Activated naive CD8-positive, alpha-beta T cell (primary cell): Measurements from ENCODE around the gene CCR2.
"Not testable (repeated sequence)": the region's sequence is repeated elsewhere in the genome, so short reads cannot be mapped to it uniquely, and the experiment has no call there.

Experiments
- H3K27ac Mint-ChIP-seq: one replicate; pipeline ENCODE4 v1.8.0; 2021; ENCODE audit warnings: mixed read lengths
- H3K27me3 Mint-ChIP-seq: one replicate; pipeline ENCODE4 v1.8.0; 2021; ENCODE audit warnings: mixed read lengths
- H3K36me3 Mint-ChIP-seq: one replicate; pipeline ENCODE4 v1.8.0; 2021; ENCODE audit warnings: mixed read lengths
- H3K4me1 Mint-ChIP-seq: one replicate; pipeline ENCODE4 v1.8.0; 2021; ENCODE audit warnings: low read depth, mixed read lengths
- H3K4me3 Mint-ChIP-seq: one replicate; pipeline ENCODE4 v1.8.0; 2021; ENCODE audit warnings: mild to moderate bottlenecking, mixed read lengths
- H3K9me3 Mint-ChIP-seq: one replicate; pipeline ENCODE4 v1.8.0; 2021; ENCODE audit warnings: low read depth, mixed read lengths

Gene CCR2

GRCh38 chr3:46380471-46381221 lies 26.7 kb downstream of the CCR2 start:
- H3K27ac Mint-ChIP-seq = no peak overlapping the region
- H3K27me3 Mint-ChIP-seq = no peaks in the 10 kb centered on the region
- H3K36me3 Mint-ChIP-seq = no peaks in the 10 kb centered on the region
- peaks cover 30% of the 10 kb centered on the region for H3K4me1 Mint-ChIP-seq
- H3K4me3 Mint-ChIP-seq = no peak overlapping the region
- H3K9me3 Mint-ChIP-seq = no peaks in the 10 kb centered on the region

DNA sequence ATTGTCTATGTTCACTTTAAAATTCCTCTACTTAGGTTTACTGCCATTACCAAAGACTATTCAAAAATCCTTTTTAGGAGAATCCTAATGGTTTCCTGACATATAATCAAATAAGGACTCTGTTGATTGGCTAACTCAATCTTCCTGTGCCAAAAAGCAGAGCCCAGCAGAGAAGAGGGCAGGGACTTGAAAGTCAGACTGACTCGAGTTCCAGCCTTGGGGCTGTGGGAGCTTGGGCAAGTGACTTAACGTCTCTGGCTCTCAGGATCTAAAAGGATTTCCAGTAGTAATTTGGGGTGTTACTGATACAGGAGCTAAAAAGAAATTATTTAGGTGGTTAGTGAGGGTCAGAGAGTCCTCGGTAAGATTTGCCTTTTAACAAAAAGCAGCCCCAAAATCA lies 27.7 kb downstream of the CCR2 start:
- Mint-ChIP-seq H3K4me3 (no peak overlapping the region), H3K4me1 (peaks cover 23% of the 10 kb centered on the region), H3K36me3 (no peaks in the 10 kb centered on the region), H3K27me3 (no peaks in the 10 kb centered on the region), H3K27ac (no peak overlapping the region), H3K9me3 (no peaks in the 10 kb centered on the region)

DNA sequence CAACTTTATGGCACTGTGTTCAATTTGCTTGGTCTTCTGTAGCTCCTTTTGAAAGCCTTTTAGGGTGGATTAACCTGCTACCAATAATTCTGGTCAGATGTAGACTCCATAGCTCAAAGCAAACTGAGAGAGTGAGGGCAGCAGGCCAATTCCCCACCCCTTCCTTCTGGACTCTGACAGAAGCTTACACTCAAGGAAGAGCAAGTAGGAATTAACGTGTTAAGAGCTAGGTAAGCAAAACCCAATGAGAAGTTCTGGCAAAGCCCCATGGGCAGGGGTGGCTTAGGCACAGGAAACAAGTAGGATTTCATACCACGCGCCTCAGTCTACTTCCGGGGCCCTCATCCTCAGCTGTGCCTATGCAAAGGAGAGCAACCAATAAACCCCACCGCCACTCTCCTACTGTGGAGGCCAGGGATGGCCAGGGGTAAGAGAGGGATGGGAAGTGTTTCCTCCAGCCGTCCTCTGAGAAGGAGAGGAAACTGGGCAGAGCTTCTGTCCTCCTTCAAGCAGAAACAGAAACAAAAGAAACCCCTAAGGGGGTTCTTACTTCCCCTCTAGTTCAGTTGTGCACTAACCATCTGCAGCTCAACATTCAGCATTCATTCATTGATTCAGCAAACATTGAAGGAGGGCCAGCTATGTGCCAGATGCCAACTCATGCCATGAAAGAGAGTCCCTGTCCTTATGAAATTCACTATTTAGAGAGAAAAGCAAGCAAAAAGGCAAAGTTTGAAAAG lies 29.5 kb downstream of the CCR2 start:
- H3K4me3 Mint-ChIP-seq = no peak overlapping the region
- H3K9me3 Mint-ChIP-seq = no peaks in the 10 kb centered on the region
- peaks cover 22% of the 10 kb centered on the region for H3K4me1 Mint-ChIP-seq
- peak overlapping the region; percentile 47 for H3K27ac Mint-ChIP-seq
- H3K27me3 Mint-ChIP-seq = no peaks in the 10 kb centered on the region
- H3K36me3 Mint-ChIP-seq = no peaks in the 10 kb centered on the region

DNA sequence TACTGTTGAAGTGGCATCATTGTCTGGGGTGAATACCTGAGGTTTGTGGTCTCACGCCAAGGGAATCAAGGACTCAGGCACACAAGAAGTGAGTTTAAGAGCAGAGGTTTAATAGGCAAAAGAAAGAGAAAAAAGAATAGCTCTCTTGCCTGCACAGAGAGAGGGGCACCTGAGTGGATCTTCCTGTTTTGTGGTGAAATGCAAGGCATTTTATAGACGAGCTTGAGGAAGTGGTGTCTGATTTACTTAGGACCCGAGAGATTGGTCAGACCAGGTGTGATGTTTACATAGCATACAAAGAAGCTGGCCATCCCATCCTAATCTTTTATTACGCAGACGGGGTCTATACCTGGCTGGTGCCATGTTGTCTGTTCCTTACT lies 30.0 kb downstream of the CCR2 start:
- H3K4me3 Mint-ChIP-seq = no peak overlapping the region
- no peak overlapping the region for H3K27ac Mint-ChIP-seq
- H3K4me1 Mint-ChIP-seq = peaks cover 22% of the 10 kb centered on the region
- no peaks in the 10 kb centered on the region for H3K27me3 Mint-ChIP-seq
- H3K9me3 Mint-ChIP-seq = no peaks in the 10 kb centered on the region
- no peaks in the 10 kb centered on the region for H3K36me3 Mint-ChIP-seq

GRCh38 chr3:46386205-46386604 lies 32.3 kb downstream of the CCR2 start:
- Mint-ChIP-seq H3K27me3 (no peaks in the 10 kb centered on the region), H3K9me3 (no peaks in the 10 kb centered on the region), H3K4me3 (no peak overlapping the region), H3K36me3 (no peaks in the 10 kb centered on the region), H3K4me1 (peaks cover 13% of the 10 kb centered on the region), H3K27ac (no peak overlapping the region)

- not testable (repeated sequence) for H3K36me3 Mint-ChIP-seq, H3K9me3 Mint-ChIP-seq, H3K27me3 Mint-ChIP-seq, H3K27ac Mint-ChIP-seq, H3K4me3 Mint-ChIP-seq, H3K4me1 Mint-ChIP-seq
Measured at GRCh38 chr3:46388847-46389246, 34.9 kb downstream of the CCR2 start.

- Mint-ChIP-seq H3K27me3 (no peaks in the 10 kb centered on the region), H3K4me3 (no peak overlapping the region), H3K4me1 (no peaks in the 10 kb centered on the region), H3K9me3 (no peaks in the 10 kb centered on the region), H3K36me3 (no peaks in the 10 kb centered on the region), H3K27ac (no peak overlapping the region)
Measured at GRCh38 chr3:46389306-46389705, 35.4 kb downstream of the CCR2 start.

- H3K27ac Mint-ChIP-seq, H3K27me3 Mint-ChIP-seq, H3K4me1 Mint-ChIP-seq, H3K36me3 Mint-ChIP-seq, H3K4me3 Mint-ChIP-seq, H3K9me3 Mint-ChIP-seq: not testable (repeated sequence)
Measured at GRCh38 chr3:46391526-46391925, 37.6 kb downstream of the CCR2 start.

DNA sequence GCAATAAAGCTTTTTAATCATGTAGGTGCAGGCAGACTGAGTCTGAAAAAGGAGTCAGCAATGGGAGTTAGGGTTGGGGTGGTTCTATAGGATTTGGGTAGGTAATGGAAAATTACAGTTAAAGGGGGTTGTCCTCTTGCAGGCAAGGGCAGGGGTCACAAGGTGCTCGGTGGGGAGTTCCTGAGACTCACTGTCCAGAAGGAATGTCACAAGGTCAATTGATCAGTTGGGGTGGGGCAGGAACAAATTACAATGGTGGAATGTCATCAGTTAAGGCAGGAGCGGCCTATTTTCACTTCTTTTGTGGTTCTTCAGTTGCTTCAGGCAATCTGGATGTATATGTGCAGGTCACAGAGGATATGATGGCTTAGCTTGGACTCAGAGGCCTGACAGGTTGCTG lies 39.1 kb downstream of the CCR2 start:
- no peaks in the 10 kb centered on the region for H3K9me3 Mint-ChIP-seq
- H3K4me3 Mint-ChIP-seq = no peak overlapping the region
- H3K27me3 Mint-ChIP-seq = no peaks in the 10 kb centered on the region

GRCh38 chr3:46393554-46394434 lies 39.9 kb downstream of the CCR2 start:
- no peaks in the 10 kb centered on the region for H3K27me3 Mint-ChIP-seq
- H3K9me3 Mint-ChIP-seq = no peaks in the 10 kb centered on the region
- H3K36me3 Mint-ChIP-seq = no peaks in the 10 kb centered on the region
- H3K4me3 Mint-ChIP-seq = no peak overlapping the region
- H3K27ac Mint-ChIP-seq = no peak overlapping the region
- no peaks in the 10 kb centered on the region for H3K4me1 Mint-ChIP-seq

More for the DNA sequence above, 39.1 kb downstream of the CCR2 start:
- H3K27ac Mint-ChIP-seq = no peak overlapping the region
- no peaks in the 10 kb centered on the region for H3K4me1 Mint-ChIP-seq
- no peaks in the 10 kb centered on the region for H3K36me3 Mint-ChIP-seq

GRCh38 chr3:46395210-46395661 lies 41.3 kb downstream of the CCR2 start:
- H3K27ac Mint-ChIP-seq = no peak overlapping the region

DNA sequence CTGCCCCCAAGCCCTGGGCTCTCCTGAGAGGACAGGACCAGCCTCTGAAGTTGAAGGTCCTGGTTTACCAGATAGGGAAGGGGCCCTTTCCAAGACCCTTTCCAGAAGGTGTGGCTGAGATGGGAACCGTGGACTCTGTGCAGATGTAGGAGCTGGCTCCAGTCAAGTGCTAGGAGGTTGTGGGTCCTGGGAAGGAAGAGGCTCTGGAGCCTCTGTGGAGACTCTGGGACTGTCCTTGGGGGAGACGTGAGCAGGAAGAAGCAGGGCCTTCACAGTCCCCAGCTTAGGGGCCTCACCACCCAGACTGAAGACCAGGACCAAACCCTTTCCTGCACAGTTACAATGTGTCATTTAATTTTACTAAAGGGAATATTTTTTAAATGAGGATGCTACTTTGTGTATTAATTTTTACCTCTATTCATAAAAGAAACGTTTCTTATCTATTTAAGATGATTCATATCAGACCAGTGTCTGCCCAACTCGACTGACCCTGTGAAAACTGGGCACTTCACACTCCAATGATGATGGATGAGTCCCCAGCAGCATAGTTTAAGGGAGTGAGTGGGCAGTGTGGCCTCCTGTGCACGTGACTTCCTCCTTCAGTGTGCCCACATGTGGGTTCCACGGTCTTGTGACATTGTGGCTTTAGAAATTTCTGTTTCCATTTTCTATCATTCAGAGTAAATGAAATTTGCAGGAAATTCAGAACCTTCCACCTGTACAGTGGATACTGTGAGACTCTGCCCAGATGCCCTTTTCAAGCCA lies 42.0 kb downstream of the CCR2 start:
- Mint-ChIP-seq H3K4me1 (no peaks in the 10 kb centered on the region), H3K27me3 (no peaks in the 10 kb centered on the region), H3K36me3 (no peaks in the 10 kb centered on the region), H3K27ac (no peak overlapping the region), H3K4me3 (no peak overlapping the region), H3K9me3 (no peaks in the 10 kb centered on the region)

More at GRCh38 chr3:46395210-46395661, 41.3 kb downstream of the CCR2 start:
- no peaks in the 10 kb centered on the region for H3K9me3 Mint-ChIP-seq
- no peaks in the 10 kb centered on the region for H3K36me3 Mint-ChIP-seq
- no peaks in the 10 kb centered on the region for H3K27me3 Mint-ChIP-seq
- H3K4me3 Mint-ChIP-seq = no peak overlapping the region
- no peaks in the 10 kb centered on the region for H3K4me1 Mint-ChIP-seq

- H3K4me3 Mint-ChIP-seq = no peak overlapping the region
- H3K27me3 Mint-ChIP-seq = no peaks in the 10 kb centered on the region
- H3K9me3 Mint-ChIP-seq = no peaks in the 10 kb centered on the region
- no peaks in the 10 kb centered on the region for H3K36me3 Mint-ChIP-seq
- no peak overlapping the region for H3K27ac Mint-ChIP-seq
- H3K4me1 Mint-ChIP-seq = no peaks in the 10 kb centered on the region
Measured at GRCh38 chr3:46397111-46397510, 43.2 kb downstream of the CCR2 start.

DNA sequence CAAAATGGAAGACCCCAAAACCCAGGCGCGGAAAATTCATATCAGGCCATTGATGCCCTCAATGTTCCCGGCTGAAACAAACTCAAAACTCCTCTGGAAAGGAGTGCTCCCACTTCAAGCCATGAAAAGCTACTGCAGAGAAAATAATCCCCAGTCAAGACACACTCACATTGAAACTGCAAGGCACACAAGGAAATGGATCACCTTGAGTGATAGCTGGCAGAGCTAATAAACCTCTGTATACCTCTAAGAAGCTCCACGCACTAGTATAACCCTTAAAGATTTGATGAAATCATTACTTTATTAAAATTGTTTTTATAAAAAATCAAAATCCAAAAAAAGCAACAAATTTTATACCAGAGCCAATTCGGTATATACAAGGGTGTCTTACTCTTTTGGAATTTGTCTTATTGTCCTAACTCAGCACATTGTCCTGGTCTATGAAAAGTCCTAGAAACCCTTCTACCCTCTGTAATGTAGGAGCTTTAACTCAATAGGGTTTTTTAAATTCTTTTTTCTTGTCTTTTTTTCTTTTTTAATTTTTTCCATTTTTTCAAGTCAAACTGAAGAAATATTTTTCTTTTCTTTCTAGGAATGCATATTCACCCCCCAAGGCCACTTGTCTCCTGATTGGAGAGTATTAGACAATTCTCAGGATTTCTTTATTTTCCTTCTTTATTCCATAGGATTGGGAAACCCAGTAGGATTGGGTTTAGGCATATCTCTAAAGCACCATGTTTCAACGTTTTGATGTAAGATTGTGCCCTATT lies 44.5 kb downstream of the CCR2 start:
- Mint-ChIP-seq H3K9me3 (peaks cover 5% of the 10 kb centered on the region), H3K27me3 (peaks cover 2% of the 10 kb centered on the region), H3K4me3 (no peak overlapping the region), H3K27ac (no peak overlapping the region), H3K4me1 (no peaks in the 10 kb centered on the region), H3K36me3 (no peaks in the 10 kb centered on the region)
